ENCODE data around the gene SKP2.
"Not testable (repeated sequence)": the region's sequence is repeated elsewhere in the genome, so short reads cannot be mapped to it uniquely, and the experiment has no call there.

The SKP2 gene

DNA sequence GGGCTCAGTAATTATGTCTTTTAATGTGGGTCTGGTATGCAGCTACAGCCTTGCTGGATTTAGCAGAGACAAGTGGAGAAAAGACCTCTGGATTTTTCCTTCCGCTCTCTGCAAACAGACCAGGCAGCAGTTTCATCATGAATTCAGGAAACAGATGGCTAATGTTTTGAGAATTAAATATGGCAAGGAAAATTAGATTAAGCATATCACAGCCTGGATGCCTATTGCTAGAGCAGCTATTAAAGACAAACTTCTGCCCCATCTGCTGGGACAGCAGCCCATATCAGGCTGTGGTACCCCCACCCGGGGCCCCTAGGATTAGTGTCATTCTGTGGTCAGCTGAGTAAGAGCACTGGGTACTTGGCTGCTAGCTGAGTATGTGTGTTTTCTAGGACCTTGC, 6.2 kb downstream of the SKP2 start:
- no peak for DNase-seq

DNA sequence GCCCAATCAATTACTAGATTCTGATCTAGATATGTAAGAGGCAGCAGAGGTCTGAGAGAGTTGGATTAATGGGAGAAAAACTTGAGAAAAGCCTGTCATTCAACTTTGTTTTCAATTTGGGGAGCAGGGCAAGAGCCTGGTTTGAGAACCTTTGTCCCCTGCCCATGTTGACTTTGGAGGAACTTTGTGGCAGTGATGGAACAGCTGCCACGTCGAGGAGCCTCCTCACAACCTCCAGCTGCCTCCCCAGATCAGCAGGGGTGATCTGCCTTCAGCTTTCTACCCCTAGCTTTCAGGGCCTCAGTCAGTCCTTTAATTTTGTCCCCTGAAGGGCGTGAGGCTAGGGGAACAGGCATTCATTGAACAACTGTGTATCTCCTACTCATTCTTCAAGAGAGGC, 8.7 kb downstream of the SKP2 start:
- DNase-seq = no peak

DNA sequence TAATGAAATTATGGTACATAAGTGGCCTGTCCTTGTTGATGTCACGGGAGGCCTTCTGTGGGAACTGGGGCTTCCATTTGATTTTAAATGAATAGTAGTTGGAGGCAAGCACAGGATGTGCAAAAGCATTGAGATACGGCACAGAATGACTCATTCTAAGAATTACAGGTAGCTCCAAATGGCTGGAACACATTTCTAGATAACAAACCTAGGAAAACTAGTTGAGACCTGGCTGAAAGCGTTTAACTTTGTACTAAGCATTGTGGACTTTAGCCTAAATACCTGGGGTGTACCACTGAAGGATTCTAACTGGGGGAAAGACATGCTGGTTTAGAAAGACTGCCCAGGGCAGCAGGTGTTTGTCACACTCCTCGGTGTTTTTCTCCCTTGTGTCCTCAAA, 9.4 kb downstream of the SKP2 start:
- DNase-seq = no peak

DNA sequence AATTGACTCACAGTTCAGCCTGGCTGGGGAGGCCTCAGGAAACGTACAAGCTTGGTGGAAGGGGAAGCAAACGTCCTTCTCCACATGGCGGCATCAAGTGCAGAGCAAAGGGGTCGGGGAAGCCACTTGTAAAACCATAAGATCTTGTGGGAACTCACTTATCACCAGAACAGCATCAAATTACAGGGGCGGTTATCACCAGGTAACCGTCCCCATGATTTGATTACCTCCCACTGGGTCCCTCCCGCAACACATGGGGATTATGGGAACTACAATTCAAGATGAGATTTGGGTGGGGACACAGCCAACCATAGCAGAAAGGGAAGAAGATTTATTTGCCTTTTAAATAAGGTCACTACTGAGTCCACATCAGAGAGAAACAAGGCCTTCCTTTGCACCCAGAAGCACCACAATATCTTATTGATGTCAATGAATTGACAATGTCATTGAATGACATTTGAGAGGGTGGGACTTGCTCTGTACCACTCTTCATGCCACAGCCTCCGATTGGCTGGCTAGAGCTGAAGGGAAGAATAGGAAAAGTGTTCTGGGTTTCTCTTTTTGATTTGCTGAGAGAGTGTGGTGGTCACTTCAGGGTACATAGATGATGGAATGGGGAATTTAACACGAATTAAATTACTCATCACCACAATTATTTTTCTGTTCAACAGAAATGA, 11.0 kb downstream of the SKP2 start:
- no peak for DNase-seq

DNA sequence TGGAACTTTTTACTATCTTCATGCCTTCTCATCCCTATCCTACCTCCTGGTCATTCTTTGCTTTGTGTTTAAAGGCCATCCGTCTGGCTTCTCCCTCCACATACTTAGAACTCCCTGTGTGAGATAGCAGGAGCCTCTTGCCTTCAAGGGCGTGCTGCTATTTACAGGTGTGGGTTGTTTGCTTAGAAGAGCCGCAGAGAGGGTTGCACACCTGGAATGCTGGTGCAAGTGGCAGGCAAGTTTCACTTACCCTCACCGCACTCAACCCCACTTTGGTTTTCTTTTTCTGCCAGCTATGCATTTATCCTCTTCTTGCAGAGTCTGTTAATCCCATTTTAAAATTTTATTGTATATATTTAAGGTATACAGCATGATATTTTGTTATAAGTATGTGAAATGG, 12.6 kb downstream of the SKP2 start:
- no peak for DNase-seq

DNA sequence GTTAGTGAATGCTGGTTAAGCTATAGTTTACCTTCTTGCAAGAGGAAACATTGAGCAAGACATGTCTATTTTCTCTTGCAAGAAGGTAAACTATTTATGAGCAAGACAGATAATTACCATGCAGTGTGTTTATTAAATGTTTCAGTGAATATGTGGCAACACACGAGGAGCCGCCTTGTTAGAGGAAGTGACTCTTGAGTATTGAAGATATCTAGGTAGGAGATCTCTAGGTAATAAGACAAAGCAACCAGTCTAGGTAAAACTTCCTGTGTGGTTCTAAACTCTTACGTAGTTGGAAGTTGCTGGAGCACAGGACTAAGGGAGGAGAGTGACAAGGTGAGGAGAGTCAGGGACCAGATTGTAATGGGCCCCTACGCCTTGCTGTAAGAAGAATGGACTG, 16.8 kb downstream of the SKP2 start:
- DNase-seq = no peak

DNA sequence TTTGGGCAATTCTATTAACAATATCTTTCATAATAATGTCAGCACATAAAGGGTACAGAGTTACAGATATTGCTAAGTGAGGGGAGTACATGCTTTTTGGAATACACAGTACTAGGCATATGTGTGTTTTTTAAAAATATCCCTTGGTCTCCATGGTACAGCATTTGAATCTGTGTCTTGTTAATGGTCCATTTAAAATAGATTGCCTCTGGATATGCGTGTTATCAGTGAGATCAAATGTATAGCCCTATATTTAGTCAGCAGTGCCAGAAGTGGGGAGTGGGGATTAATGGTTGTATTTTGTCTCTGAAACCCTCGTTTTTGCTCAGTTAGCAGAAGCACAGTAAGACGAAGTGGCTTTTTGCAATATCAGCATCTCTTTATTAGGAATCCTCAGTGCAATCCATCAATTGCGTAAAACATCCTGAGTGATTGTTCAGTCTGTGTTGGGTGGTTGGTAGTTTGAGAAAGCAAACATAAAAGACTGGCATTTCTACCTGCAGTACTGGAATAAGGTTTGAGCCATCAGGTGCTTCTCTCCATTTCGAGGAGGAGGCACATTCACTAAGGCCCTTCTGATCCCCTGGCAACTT, 19.0 kb downstream of the SKP2 start:
- no peak for DNase-seq

DNA sequence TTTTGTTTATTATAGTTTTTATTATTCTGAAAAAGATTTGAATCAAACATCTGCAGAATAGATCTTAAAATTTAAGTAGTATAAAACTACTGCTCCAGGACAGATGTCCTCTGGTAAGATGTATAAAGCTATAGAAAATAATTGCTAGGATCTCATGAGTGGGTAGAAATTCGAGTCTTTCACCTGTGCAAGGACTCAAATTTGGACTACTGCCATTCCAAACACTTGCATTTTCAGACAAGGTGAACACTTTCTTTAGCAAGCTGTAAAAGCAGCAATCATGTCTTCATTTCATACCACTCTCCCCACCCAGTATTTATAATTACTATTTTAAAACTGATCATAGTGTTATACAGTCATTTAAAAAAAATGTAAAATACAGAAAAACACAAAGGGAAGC, 20.7 kb downstream of the SKP2 start:
- no peak for DNase-seq

DNA sequence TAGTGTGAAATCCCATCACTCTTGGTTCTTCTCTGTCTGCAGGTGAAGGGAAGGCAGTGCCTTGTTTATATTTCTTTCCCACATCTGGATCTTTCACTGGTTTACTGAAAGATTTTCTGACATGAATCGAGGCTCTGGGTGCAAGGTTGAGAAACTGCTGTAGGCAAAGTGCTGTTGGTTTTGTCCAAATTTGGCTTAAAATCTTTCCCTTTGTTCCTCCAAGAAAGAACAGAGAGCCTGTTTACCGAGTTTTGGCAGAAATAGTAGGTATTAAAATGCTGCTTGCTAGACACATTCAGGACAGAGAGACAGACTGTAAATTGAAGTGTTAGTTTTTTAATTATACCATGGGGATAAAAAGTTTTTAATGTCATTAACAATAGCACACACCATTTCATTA, 21.5 kb downstream of the SKP2 start:
- DNase-seq = no peak

DNA sequence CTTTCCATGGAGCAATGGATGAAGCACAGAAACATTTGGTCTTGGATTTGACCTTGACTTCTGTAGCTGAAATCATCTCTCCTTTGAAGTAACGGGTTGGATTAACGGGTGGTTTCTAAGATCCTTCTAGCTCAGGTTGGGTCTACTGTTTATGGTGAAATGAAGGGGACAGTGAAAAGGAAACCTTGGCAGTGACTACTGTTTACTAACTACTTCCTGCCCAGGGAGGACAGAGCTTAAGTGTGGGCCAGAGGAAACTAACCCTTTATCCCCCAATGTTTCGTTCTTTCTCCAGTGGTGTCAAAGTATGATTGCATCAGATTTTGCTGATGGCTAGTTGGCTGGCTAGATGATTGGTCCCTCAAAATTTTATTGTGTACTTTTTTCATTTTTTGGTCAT, 22.2 kb downstream of the SKP2 start:
- no peak for DNase-seq

DNA sequence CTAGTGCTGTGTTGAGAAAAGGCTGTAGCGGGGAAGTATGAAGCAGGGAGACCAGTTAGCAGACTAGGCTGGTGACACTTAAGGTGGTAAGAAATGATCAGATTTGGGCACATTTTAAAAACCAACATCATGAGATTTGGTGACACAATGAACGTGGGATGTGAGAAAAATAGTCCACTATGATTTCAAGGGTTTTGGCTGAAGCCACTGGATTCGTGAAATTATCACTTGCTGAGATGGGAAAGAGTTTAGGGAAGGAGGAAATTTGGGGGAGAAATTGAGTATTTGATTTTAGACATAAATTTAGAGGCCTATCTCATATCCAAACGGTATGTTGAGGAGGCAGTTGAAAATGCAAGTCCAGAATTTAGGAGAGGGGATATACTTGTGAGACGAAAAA, 23.1 kb downstream of the SKP2 start:
- no peak for DNase-seq

DNA sequence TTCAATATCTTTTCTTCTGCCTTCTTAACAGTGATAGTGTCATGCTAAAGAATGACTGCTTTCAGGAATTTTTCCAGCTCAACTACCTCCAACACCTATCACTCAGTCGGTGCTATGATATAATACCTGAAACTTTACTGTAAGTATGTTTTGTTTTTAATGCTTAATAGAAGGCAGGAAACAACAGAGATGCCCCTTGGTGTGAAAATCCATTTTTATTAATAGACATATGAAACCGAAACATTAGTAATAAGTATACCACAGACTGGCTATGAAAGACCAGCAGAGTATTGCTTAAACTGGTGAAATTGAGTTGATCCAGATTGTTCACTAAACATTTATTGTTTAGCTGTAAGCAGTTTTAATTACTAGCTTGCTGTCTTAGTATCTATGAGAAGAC, 25.2 kb downstream of the SKP2 start:
- DNase-seq = no peak

DNA sequence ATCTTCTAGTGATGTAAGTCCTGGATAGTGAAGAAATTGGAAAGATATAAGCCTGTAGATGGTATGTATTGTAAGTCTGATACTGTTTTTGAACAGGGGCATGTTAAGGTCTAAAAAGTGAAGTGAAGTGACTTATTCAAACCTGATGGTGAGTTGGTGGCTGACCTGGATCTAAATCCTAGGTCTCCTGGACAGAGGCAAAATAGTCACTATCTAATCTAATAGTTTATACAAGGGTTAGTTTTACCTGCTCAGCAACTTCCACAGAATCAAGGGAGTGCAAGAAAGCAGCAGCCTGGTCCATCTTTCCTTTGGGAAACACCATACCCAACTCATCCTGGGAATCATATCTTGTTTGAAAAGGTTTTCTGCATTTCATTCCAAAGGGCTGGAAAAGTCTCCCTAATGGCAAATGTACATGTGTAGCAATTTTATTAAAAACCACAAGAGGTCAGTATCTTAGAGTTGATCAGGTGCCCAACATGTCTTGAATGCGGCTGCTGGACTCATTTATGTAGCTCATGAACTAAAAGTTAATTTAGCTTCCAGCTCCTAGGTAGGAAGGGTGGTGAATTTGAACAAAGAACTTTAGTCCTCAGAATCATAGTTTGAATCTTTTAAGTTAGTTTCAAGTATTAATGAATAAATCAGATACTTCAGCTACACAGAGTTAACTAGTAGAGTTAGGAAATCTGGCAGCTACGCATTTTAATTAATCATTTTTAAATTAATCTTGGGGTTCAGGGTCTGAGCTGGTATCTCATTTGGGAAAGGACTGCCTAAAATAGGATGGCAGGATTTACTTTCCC, 26.0 kb downstream of the SKP2 start:
- DNase-seq = no peak

DNA sequence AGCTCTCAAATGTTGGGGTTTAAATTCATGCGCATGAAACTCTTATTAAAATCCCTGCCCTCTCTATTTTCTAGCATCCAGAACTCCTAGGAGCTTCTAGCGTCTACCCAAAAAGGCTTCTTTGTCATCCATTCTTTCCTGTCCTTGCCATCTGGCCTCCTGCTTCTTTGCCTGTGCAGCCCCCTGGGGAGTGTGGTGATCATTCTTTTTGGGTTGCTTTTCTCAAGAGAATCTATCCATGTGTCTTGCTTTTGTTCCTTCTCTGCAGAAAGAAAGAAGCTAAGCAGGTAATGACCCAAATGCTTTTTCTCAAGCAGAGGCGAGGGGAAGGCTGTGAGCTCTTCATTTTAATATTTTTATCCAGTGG, 26.6 kb downstream of the SKP2 start:
- DNase-seq = no peak

DNA sequence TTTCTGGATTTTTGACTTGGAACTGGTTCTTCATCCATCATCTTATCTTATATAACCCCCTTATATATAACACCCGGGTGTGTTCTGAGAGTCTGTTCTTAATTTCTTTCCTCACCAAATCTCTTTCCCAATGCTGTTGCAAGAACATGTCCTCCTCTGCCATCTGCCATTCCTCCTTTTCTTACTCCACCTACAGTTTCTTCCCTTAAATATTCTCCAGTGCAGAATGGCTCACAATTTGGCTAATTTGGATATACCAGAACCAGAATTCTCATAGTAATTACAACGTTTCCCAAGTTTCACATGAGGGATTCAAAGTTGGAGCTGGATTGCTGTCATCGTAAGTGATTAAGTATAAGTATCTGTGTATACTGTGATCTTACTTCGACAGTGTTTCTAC, 28.0 kb downstream of the SKP2 start:
- no peak for DNase-seq

DNA sequence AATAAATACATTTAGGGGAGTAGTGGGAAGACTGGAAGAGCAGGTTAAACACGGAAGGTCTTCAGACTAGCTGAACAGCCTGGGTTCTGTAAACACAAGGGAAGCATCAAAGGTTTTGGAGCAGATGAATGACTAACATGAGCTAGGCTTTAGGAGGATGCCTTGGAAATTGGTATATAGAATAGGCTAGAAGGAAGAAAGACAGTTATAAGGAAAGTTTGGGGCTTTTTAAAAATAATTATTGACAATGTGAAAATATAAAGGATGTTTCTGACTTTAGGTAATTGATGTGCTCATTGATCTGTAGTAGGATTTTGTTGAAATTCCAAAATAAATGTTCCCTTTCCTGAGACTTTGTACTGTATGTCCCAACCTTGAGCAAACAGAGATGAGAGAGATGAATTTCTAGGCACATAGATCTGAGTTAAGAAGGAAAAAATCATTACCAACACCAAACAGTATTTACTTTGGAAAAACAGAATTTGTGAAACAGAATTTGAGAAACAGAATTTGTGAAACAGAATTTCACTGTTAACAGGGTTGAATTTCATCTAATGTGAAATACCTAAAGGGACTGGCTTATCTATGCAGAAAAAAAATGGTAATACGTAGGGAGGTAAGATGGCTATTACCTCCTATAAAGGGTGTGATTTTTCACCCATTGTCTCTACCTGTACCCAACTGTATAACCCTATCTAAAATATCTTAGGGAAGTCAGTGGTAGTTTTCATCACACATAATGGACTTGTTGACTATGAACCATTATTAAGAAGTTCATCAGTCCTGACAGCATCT, 28.8 kb downstream of the SKP2 start:
- DNase-seq = no peak

DNA sequence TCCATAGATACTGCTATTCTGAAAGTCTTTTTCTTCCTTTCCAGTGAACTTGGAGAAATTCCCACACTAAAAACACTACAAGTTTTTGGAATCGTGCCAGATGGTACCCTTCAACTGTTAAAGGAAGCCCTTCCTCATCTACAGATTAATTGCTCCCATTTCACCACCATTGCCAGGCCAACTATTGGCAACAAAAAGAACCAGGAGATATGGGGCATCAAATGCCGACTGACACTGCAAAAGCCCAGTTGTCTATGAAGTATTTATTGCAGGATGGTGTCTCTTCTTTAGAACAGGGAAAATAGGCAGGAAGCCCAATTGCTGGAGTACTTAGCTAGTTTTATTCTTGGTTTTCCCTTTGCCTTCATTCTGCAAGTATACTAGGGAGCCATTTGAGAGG, 29.9 kb downstream of the SKP2 start:
- DNase-seq = no peak

DNA sequence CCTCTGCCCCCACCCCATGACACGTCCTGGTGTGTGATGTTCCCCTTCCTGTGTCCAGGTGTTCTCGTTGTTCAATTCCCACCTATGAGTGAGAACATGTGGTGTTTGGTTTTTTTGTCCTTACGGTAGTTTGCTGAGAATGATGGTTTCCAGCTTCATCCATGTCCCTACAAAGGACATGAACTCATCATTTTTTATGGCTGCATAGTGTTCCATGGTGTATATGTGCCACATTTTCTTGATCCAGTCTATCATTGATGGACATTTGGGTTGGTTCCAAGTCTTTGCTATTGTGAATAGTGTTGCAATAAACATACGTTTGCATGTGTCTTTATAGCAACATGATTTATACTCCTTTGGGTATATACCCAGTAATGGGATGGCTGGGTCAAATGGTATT, 32.5 kb downstream of the SKP2 start:
- not testable (repeated sequence) for DNase-seq

DNA sequence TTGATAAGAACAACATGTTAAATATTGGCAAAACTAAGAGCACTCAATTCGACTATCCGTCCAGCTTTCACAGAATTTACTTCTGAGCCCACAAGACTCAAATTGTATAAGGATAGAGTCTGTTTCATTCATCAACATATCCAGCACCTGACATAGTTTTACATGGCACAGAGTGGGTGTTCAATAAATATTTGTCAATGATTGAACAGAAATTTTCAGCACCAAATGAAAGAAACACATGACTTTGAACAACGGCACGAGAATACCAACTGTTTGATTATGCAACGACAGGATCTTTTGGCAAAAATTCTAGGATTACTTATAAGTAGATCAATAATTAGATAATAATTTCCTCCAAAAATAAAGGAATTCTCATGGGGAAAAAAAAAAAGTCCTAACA, 41.8 kb downstream of the SKP2 start:
- no peak for DNase-seq

DNA sequence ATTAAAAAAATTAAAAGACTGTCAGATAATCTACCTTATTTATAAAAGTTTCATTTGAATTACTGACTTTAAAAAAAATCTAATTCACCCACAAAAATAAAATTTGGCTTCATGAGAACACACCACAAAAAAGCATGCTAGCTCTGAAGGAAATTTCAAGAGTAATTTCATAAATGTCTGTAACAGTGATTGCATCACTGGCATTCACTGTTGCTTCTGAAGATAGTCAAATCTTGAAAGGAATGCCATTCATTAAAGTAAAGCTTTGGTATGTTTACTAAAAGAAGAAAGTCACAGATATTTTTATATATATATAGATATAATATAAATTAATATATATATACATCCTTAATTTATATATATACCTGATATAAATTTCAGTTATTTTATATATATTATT, 46.4 kb downstream of the SKP2 start:
- no peak for DNase-seq

DNA sequence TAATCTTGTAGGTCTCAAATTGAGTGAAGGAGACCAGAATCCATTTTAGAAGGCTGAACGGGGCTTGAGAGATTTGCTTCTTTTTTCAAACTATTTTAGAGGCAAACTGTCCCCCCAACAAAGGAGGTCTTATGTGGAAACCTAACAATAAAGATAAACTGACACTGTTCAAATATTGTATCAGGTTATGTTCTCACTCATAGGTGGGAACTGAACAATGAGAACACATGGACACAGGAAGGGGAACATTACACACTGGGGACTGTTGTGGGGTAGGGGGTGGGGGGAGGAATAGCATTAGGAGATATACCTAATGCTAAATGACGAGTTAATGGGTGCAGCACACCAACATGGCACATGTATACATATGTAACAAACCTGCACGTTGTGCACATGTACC, 46.9 kb downstream of the SKP2 start:
- not testable (repeated sequence) for DNase-seq

DNA sequence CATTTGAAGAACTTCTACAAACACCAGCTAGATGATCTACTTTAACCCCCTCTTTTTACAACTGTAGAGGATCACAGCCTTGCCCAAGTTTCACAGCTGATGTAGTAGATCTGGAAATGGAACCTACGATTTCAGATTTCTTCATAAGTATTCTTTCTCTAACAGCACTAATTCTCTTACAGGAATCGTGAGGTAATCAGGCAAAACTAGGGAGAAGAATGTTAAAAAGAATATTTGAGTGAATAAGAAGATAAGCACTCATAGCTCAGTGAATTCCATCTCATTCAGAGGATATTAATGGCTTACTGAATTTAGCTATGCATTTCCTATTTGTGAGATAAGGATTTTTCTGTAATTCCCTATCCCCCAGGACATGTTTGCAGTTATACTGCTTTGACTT, 47.7 kb downstream of the SKP2 start:
- DNase-seq = no peak

DNA sequence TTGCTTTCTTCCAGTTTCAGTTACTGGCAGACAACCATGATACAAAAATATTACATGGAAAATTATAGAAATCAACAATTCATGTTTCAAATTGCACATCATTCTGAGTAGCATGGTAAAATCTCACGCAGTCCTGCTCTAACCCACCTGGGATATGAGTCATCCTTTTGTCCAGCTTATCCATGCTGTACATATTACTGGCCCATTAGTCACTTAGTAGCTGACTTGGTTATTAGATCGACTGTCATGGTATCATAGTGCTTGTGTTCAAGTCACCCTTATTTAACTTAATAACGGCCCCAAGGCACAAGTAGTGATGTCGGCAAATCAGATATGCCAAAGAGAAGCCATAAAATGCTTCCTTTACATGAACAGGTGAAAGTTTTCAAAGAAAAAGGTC, 48.6 kb downstream of the SKP2 start:
- no peak for DNase-seq

DNA sequence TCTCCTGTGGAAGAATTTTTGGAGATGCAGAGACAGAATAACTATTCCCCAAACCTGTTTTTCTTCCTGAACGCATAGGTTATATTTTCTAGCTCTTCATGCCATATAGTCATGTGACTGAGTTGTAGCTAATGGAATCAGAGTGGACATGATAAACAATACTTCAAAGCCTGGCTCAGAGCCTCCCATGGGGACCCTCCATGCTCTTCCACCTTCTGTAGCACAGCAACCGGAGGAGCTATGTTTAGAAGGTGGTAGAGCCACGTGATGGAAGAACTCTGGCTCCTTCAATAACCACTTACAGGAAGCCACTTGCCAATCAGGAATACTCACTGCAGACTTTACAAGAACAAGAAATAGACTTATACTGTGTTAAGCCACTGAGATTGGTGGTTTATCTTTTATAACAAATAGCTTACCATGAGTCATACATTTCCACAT, 50.6 kb downstream of the SKP2 start:
- no peak for DNase-seq

Measured in activated CD4-positive, alpha-beta T cell treated with anti-CD3 and anti-CD28 coated beads for 48 hours (primary cell).